Effector memory CD8-positive, alpha-beta T cell (primary cell): ENCODE results near the gene LCE5A.
"Not testable (repeated sequence)": the region's sequence is repeated elsewhere in the genome, so short reads cannot be mapped to it uniquely, and the experiment has no call there.

Source experiments
- ATAC-seq: fragments of 150-1000 bp; cut with Tn5 transposase; replicated peaks from 2 replicates; pipeline ENCODE4 v1.10.0; 2021; ENCODE audit warnings: mild to moderate bottlenecking, moderate library complexity
- DNase-seq, 3 experiments: peaks; one replicate each; pipeline ENCODE4 v3.0.0; 2021
- H3K27ac Mint-ChIP-seq, 2 donors: one replicate each; pipeline ENCODE4 v1.8.0; 2022; ENCODE audit warnings: mild to moderate bottlenecking in 2 of 2, mixed read lengths in 2 of 2, moderate library complexity in 2 of 2
- H3K27me3 Mint-ChIP-seq, 2 donors: one replicate each; pipeline ENCODE4 v1.8.0; 2022; ENCODE audit warnings: mixed read lengths in 2 of 2
- H3K36me3 Mint-ChIP-seq: one replicate; pipeline ENCODE4 v1.8.0; 2022; ENCODE audit warnings: mild to moderate bottlenecking, moderate library complexity, mixed read lengths; ENCODE audit not compliant: insufficient read depth
- H3K4me1 Mint-ChIP-seq, 2 donors: one replicate each; pipeline ENCODE4 v1.8.0; 2022; ENCODE audit warnings: low read depth in 2 of 2, mixed read lengths in 2 of 2
- H3K4me3 Mint-ChIP-seq, 2 donors: one replicate each; pipeline ENCODE4 v1.8.0; 2022; ENCODE audit warnings: mild to moderate bottlenecking in 2 of 2, mixed read lengths in 2 of 2, moderate library complexity in 2 of 2
- H3K9me3 Mint-ChIP-seq, 2 donors: one replicate each; pipeline ENCODE4 v1.8.0; 2022; ENCODE audit warnings: mixed read lengths in 2 of 2

The LCE5A gene

GRCh38 chr1:152533327-152533938 is 22.8 kb downstream of the LCE5A start:
- no peaks in the 10 kb centered on the region for H3K36me3 Mint-ChIP-seq
- H3K27me3 Mint-ChIP-seq, result peaks cover 42 to 57% of the 10 kb centered on the region in 2 donors
- no peak overlapping the region for H3K4me3 Mint-ChIP-seq
- ATAC-seq (no peak), DNase-seq (no peak)
- H3K4me1 Mint-ChIP-seq, result no peaks in the 10 kb centered on the region
- no peaks in the 10 kb centered on the region for H3K9me3 Mint-ChIP-seq
- no peak overlapping the region for H3K27ac Mint-ChIP-seq

- Mint-ChIP-seq H3K4me3 (no peak overlapping the region), H3K9me3 (no peaks in the 10 kb centered on the region), H3K4me1 (no peaks in the 10 kb centered on the region), H3K36me3 (no peaks in the 10 kb centered on the region), H3K27ac (no peak overlapping the region), H3K27me3 (peaks cover 36 to 52% of the 10 kb centered on the region in 2 donors)
- DNase-seq (no peak), ATAC-seq (no peak)
These were observed 25.2 kb downstream of the LCE5A start for GRCh38 chr1:152535774-152536173.

GRCh38 chr1:152537496-152537895 is 26.9 kb downstream of the LCE5A start:
- Mint-ChIP-seq H3K4me3 (no peak overlapping the region), H3K9me3 (no peaks in the 10 kb centered on the region)

GRCh38 chr1:152539901-152540300 is 29.3 kb downstream of the LCE5A start:
- Mint-ChIP-seq H3K36me3 (no peaks in the 10 kb centered on the region), H3K27me3 (peaks cover 37 to 65% of the 10 kb centered on the region in 2 donors), H3K4me3 (no peak overlapping the region), H3K27ac (no peak overlapping the region), H3K9me3 (no peaks in the 10 kb centered on the region), H3K4me1 (no peaks in the 10 kb centered on the region)
- no peak for ATAC-seq
- DNase-seq, result no peak

More at GRCh38 chr1:152537496-152537895, 26.9 kb downstream of the LCE5A start:
- peaks cover 43 to 56% of the 10 kb centered on the region in 2 donors for H3K27me3 Mint-ChIP-seq
- DNase-seq (no peak), ATAC-seq (no peak)
- no peak overlapping the region for H3K27ac Mint-ChIP-seq
- H3K4me1 Mint-ChIP-seq, result no peaks in the 10 kb centered on the region
- H3K36me3 Mint-ChIP-seq, result no peaks in the 10 kb centered on the region

GRCh38 chr1:152543820-152544219 is 33.2 kb downstream of the LCE5A start:
- H3K4me3 Mint-ChIP-seq, result no peak overlapping the region
- H3K9me3 Mint-ChIP-seq, result no peaks in the 10 kb centered on the region
- no peak overlapping the region for H3K27ac Mint-ChIP-seq
- ATAC-seq (no peak), DNase-seq (no peak)
- peaks cover 25 to 60% of the 10 kb centered on the region in 2 donors for H3K27me3 Mint-ChIP-seq
- H3K4me1 Mint-ChIP-seq, result no peaks in the 10 kb centered on the region
- no peaks in the 10 kb centered on the region for H3K36me3 Mint-ChIP-seq

GRCh38 chr1:152546704-152547103 is 36.1 kb downstream of the LCE5A start:
- ATAC-seq, result no peak
- Mint-ChIP-seq H3K4me1 (no peaks in the 10 kb centered on the region), H3K36me3 (no peaks in the 10 kb centered on the region), H3K27ac (no peak overlapping the region), H3K4me3 (no peak overlapping the region), H3K27me3 (peaks cover 12 to 46% of the 10 kb centered on the region in 2 donors), H3K9me3 (no peaks in the 10 kb centered on the region)
- DNase-seq, result no peak

GRCh38 chr1:152548358-152548757 is 37.8 kb downstream of the LCE5A start:
- not testable (repeated sequence) for H3K9me3 Mint-ChIP-seq, H3K27ac Mint-ChIP-seq, ATAC-seq, DNase-seq, H3K4me3 Mint-ChIP-seq, H3K4me1 Mint-ChIP-seq, H3K36me3 Mint-ChIP-seq
- peaks cover 20 to 38% of the 10 kb centered on the region in 2 donors for H3K27me3 Mint-ChIP-seq
